ENCODE data around the gene TMOD3. TPM values are rescaled to one million over a fixed set of nuclear protein-coding genes. Genes with fewer than 3 reads are reported as not detected.

Gene TMOD3
- total and polyA plus RNA-seq, 2 donors (not counting 3 experiments of a cell fraction or from before 2014, with no cell fraction given): 10.4 to 64.3 TPM

GRCh38 chr15:51793521-51794305 is 35.7 kb upstream of the TMOD3 start:
- no peaks in the 10 kb centered on the region for H3K4me1 ChIP-seq (ENCODE audit: control insufficient read depth, extremely low read depth, insufficient read depth, low read length)
- no peaks in the 10 kb centered on the region for H3K9me1 ChIP-seq (replicated peaks; ENCODE audit: control insufficient read depth, extremely low read depth, insufficient read depth, low read length)
- H3K9me3 ChIP-seq (replicated peaks; ENCODE audit: control insufficient read depth, insufficient read depth, low read length): no peaks in the 10 kb centered on the region
- H2AFZ ChIP-seq (ENCODE audit: low read depth, low read length): no peak overlapping the region
- H3K27ac ChIP-seq (ENCODE audit: insufficient read depth, low read depth, low read length): no peak overlapping the region
- dilution Hi-C loops (cut with MboI; ENCODE audit: extremely low pct_ligation_motif_present, low sequenced_read_pairs): no loop called here
- no peak overlapping the region for H3K4me2 ChIP-seq (ENCODE audit: insufficient read depth, low read length)
- no peak overlapping the region for H3K9ac ChIP-seq (replicated peaks; ENCODE audit: extremely low read depth, insufficient read depth, low read length)
- FAIRE-seq: no peak
- no peaks in the 10 kb centered on the region for H3K27me3 ChIP-seq (ENCODE audit: control insufficient read depth in 2 of 2, insufficient read depth in 2 of 2, low read length in 2 of 2)
- no peaks in the 10 kb centered on the region for H3K79me2 ChIP-seq (ENCODE audit: control insufficient read depth, insufficient read depth, low read length)
- TF ChIP-seq MAX (IDR thresholded peaks at IDR 0.05; ENCODE audit: insufficient read depth, insufficient read length): no peak
- TF ChIP-seq, protein P1, sequence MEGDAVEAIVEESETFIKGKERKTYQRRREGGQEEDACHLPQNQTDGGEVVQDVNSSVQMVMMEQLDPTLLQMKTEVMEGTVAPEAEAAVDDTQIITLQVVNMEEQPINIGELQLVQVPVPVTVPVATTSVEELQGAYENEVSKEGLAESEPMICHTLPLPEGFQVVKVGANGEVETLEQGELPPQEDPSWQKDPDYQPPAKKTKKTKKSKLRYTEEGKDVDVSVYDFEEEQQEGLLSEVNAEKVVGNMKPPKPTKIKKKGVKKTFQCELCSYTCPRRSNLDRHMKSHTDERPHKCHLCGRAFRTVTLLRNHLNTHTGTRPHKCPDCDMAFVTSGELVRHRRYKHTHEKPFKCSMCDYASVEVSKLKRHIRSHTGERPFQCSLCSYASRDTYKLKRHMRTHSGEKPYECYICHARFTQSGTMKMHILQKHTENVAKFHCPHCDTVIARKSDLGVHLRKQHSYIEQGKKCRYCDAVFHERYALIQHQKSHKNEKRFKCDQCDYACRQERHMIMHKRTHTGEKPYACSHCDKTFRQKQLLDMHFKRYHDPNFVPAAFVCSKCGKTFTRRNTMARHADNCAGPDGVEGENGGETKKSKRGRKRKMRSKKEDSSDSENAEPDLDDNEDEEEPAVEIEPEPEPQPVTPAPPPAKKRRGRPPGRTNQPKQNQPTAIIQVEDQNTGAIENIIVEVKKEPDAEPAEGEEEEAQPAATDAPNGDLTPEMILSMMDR (IDR thresholded peaks at IDR 0.05; ENCODE audit: extremely low read depth in 1 of 2, insufficient read depth in 1 of 2, low read depth in 1 of 2, low read length in 2 of 2): no peak
- no peak for TF ChIP-seq FOS (IDR thresholded peaks at IDR 0.05; ENCODE audit: borderline replicate concordance, insufficient read depth, low read length)
- TF ChIP-seq POLR2AphosphoS5 (IDR thresholded peaks at IDR 0.05; ENCODE audit: insufficient read depth, low read depth, low read length): no peak
- TF ChIP-seq JUN (IDR thresholded peaks at IDR 0.05; ENCODE audit: borderline replicate concordance, insufficient read depth, insufficient read length, low read depth): no peak
- no peak for TF ChIP-seq POLR2A (IDR thresholded peaks at IDR 0.05; ENCODE audit: low read depth, low read length)
- no peak for TF ChIP-seq GATA2 (IDR thresholded peaks at IDR 0.05; ENCODE audit: insufficient read depth, insufficient read length, low read depth, low read length)
- TF ChIP-seq MYC (IDR thresholded peaks at IDR 0.05; ENCODE audit: low read depth, low read length): no peak
- no peak for TF ChIP-seq EZH2 (IDR thresholded peaks at IDR 0.05; ENCODE audit: borderline replicate concordance, low read depth, low read length, severe bottlenecking)
- BruUV-seq (replicated peaks): no TSS peak
- no peaks in the 10 kb centered on the region for H3K36me3 ChIP-seq (ENCODE audit: control insufficient read depth in 2 of 2, extremely low read depth in 1 of 2, insufficient read depth in 2 of 2, low read length in 2 of 2)
- POLR2A ChIA-PET: no interaction called here
- DNase-seq (ENCODE audit: low read depth, low spot score): peak; percentile 92
- H4K20me1 ChIP-seq (replicated peaks; ENCODE audit: control insufficient read depth, extremely low read depth, insufficient read depth, low read length): no peaks in the 10 kb centered on the region
- no peak overlapping the region for H3K4me3 ChIP-seq (replicated peaks in 1 of 3; ENCODE audit: insufficient read depth in 1 of 3, low read depth in 1 of 3, low read length in 3 of 3)
- intact Hi-C loops (cut with micrococcal nuclease): no loop called here
- CTCF ChIA-PET: interaction anchor here (1.7 kb wide), 1 partner anchor 17 kb away, joined by 7 read pairs; no protein-coding TSS in a partner anchor
